Astrocyte (in vitro differentiated cells and primary cell): ENCODE measurements around the gene ANO6. TPM values are rescaled to one million over a fixed set of nuclear protein-coding genes. Genes with fewer than 3 reads are reported as not detected.

Experiments
- DNase-seq: peaks from one replicate; pipeline ENCODE4 v3.0.0-alpha.2; 2010; ENCODE audit warnings: low read depth
- FAIRE-seq: peaks from 2 replicates; lab custom pipeline; 2011; peaks lifted over from hg19 to GRCh38; lab: Jason Lieb, UNC
- H2AFZ ChIP-seq: 2 replicates; pipeline ENCODE4 v1.6.0; 2012; ENCODE audit warnings: low read depth, low read length, inconsistent platforms
- H3K27ac ChIP-seq: 2 replicates; pipeline ENCODE4 v1.5.1; 2011; ENCODE audit warnings: low read depth, low read length, inconsistent platforms
- H3K27me3 ChIP-seq: 2 replicates; pipeline ENCODE4 v1.6.0; 2011; ENCODE audit warnings: low read length, inconsistent platforms; ENCODE audit not compliant: insufficient read depth
- H3K36me3 ChIP-seq: 2 replicates; pipeline ENCODE4 v1.5.1; 2011; ENCODE audit warnings: low read length, inconsistent platforms; ENCODE audit not compliant: insufficient read depth
- H3K4me1 ChIP-seq: 2 replicates; pipeline ENCODE4 v1.5.1; 2011; ENCODE audit warnings: low read length, inconsistent platforms; ENCODE audit not compliant: insufficient read depth
- H3K4me2 ChIP-seq: 2 replicates; pipeline ENCODE4 v1.6.0; 2012; ENCODE audit warnings: low read length, inconsistent platforms
- H3K4me3 ChIP-seq: 2 replicates; pipeline ENCODE4 v1.5.1; 2011; ENCODE audit warnings: low read depth, mild to moderate bottlenecking, low read length, inconsistent platforms; ENCODE audit not compliant: insufficient read depth
- H3K79me2 ChIP-seq: 2 replicates; pipeline ENCODE4 v1.6.0; 2012; ENCODE audit warnings: mild to moderate bottlenecking, low read length, inconsistent platforms; ENCODE audit not compliant: insufficient read depth
- H3K9ac ChIP-seq: 2 replicates; pipeline ENCODE4 v1.6.0; 2012; ENCODE audit warnings: mild to moderate bottlenecking, low read length, inconsistent platforms
- H3K9me3 ChIP-seq: 2 replicates; pipeline ENCODE4 v1.5.1; 2012; ENCODE audit warnings: low read depth, mild to moderate bottlenecking, low read length, inconsistent platforms; ENCODE audit not compliant: insufficient read depth
- H4K20me1 ChIP-seq: 2 replicates; pipeline ENCODE4 v1.6.0; 2012; ENCODE audit warnings: low read length, inconsistent platforms; ENCODE audit not compliant: insufficient read depth
- H3K27ac Mint-ChIP-seq: one replicate; pipeline ENCODE4 v1.8.0; 2021; ENCODE audit warnings: mild to moderate bottlenecking, mixed read lengths; ENCODE audit not compliant: unreplicated experiment
- H3K27me3 Mint-ChIP-seq: one replicate; pipeline ENCODE4 v1.8.0; 2021; ENCODE audit warnings: low read depth, mixed read lengths; ENCODE audit not compliant: unreplicated experiment
- H3K36me3 Mint-ChIP-seq: one replicate; pipeline ENCODE4 v1.8.0; 2021; ENCODE audit warnings: low read depth, mixed read lengths; ENCODE audit not compliant: unreplicated experiment
- H3K4me1 Mint-ChIP-seq: one replicate; pipeline ENCODE4 v1.8.0; 2021; ENCODE audit warnings: low read depth, mixed read lengths; ENCODE audit not compliant: unreplicated experiment
- H3K4me3 Mint-ChIP-seq: one replicate; pipeline ENCODE4 v1.8.0; 2021; ENCODE audit warnings: mild to moderate bottlenecking, moderate library complexity, mixed read lengths; ENCODE audit not compliant: unreplicated experiment
- H3K9me3 Mint-ChIP-seq: one replicate; pipeline ENCODE4 v1.8.0; 2021; ENCODE audit warnings: mild to moderate bottlenecking, mixed read lengths; ENCODE audit not compliant: unreplicated experiment
- EZH2 ChIP-seq: IDR thresholded peaks from 2 replicates; pipeline ENCODE4 v1.6.1; 2012; ENCODE audit warnings: mild to moderate bottlenecking, low read length, inconsistent platforms; ENCODE audit not compliant: insufficient read depth
- total RNA-seq: library from RNA; stranded (reverse); gene quantifications from 2 replicates; pipeline ENCODE4 v1.2.1, GENCODE V29; 2021
- TF ChIP-seq, protein P1 (sequence below): IDR thresholded peaks from 2 replicates; pipeline ENCODE4 v1.5.1; 2011; ENCODE audit warnings: low read depth, mild to moderate bottlenecking, inconsistent platforms, low read length, moderate library complexity; ENCODE audit not compliant: insufficient read depth

Gene ANO6
- total RNA-seq, 1 donor from 2014 or later: 113 TPM

- Mint-ChIP-seq H3K4me1 (peaks cover 2% of the 10 kb centered on the region), H3K9me3 (no peaks in the 10 kb centered on the region), H3K4me3 (no peak overlapping the region), H3K27ac (no peak overlapping the region), H3K36me3 (peaks cover 15% of the 10 kb centered on the region), H3K27me3 (no peaks in the 10 kb centered on the region)
- H3K9ac ChIP-seq: no peak overlapping the region
- H3K36me3 ChIP-seq: peaks cover 23% of the 10 kb centered on the region
- H3K4me1 ChIP-seq: no peaks in the 10 kb centered on the region
- no peaks in the 10 kb centered on the region for H3K27me3 ChIP-seq
- no peaks in the 10 kb centered on the region for H3K79me2 ChIP-seq
- no peak overlapping the region for H3K27ac ChIP-seq
- H3K4me2 ChIP-seq: no peak overlapping the region
- TF ChIP-seq, protein P1, sequence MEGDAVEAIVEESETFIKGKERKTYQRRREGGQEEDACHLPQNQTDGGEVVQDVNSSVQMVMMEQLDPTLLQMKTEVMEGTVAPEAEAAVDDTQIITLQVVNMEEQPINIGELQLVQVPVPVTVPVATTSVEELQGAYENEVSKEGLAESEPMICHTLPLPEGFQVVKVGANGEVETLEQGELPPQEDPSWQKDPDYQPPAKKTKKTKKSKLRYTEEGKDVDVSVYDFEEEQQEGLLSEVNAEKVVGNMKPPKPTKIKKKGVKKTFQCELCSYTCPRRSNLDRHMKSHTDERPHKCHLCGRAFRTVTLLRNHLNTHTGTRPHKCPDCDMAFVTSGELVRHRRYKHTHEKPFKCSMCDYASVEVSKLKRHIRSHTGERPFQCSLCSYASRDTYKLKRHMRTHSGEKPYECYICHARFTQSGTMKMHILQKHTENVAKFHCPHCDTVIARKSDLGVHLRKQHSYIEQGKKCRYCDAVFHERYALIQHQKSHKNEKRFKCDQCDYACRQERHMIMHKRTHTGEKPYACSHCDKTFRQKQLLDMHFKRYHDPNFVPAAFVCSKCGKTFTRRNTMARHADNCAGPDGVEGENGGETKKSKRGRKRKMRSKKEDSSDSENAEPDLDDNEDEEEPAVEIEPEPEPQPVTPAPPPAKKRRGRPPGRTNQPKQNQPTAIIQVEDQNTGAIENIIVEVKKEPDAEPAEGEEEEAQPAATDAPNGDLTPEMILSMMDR: no peak
- TF ChIP-seq EZH2: no peak
- FAIRE-seq (no peak), DNase-seq (no peak)
- H2AFZ ChIP-seq: no peak overlapping the region
- H3K4me3 ChIP-seq: no peak overlapping the region
- H4K20me1 ChIP-seq: no peaks in the 10 kb centered on the region
- no peaks in the 10 kb centered on the region for H3K9me3 ChIP-seq
These were observed 192.8 kb downstream of the ANO6 start for GRCh38 chr12:45408729-45409114.

DNA sequence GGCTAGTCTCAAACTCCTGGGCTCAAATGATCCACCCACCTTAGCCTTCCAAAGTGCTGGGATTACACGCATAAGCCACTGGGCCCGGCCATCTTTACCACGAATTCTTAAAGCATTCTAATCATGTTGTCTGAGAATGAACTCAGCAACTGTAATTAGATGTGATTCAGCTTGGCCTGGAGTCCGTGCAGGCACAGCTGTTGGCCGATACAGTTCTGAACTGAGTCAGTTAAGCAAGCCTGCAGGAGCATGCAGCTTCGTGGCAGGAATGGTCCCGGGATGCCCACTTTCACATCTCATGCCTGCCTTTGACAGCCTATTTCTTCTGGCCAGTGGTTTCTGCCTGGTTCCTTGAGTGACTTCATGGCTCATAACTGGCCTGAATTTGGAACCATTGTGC lies 194.1 kb downstream of the ANO6 start:
- Mint-ChIP-seq H3K9me3 (no peaks in the 10 kb centered on the region), H3K4me1 (peaks cover 2% of the 10 kb centered on the region), H3K36me3 (peaks cover 11% of the 10 kb centered on the region), H3K27ac (peak overlapping the region; percentile 35), H3K4me3 (no peak overlapping the region), H3K27me3 (no peaks in the 10 kb centered on the region)
- no peak for FAIRE-seq
- Histone ChIP-seq H3K27ac (peak overlapping the region; percentile 55), H2AFZ (no peak overlapping the region), H3K4me1 (no peaks in the 10 kb centered on the region), H3K79me2 (no peaks in the 10 kb centered on the region), H3K9ac (no peak overlapping the region), H4K20me1 (no peaks in the 10 kb centered on the region), H3K4me2 (peak overlapping the region; percentile 31), H3K9me3 (no peaks in the 10 kb centered on the region), H3K27me3 (no peaks in the 10 kb centered on the region), H3K36me3 (peaks cover 19% of the 10 kb centered on the region), H3K4me3 (no peak overlapping the region)
- TF ChIP-seq, protein P1: no peak
- no peak for TF ChIP-seq EZH2
- peak; percentile 89 for DNase-seq

GRCh38 chr12:45411626-45412025 lies 195.7 kb downstream of the ANO6 start:
- Mint-ChIP-seq H3K4me3 (no peak overlapping the region), H3K36me3 (peaks cover 10% of the 10 kb centered on the region), H3K4me1 (peaks cover 11% of the 10 kb centered on the region), H3K27me3 (no peaks in the 10 kb centered on the region), H3K9me3 (no peaks in the 10 kb centered on the region), H3K27ac (no peak overlapping the region)
- Histone ChIP-seq H3K36me3 (peaks cover 19% of the 10 kb centered on the region), H3K27ac (no peak overlapping the region), H3K4me2 (no peak overlapping the region), H3K79me2 (no peaks in the 10 kb centered on the region), H4K20me1 (no peaks in the 10 kb centered on the region), H3K4me3 (no peak overlapping the region), H3K4me1 (no peaks in the 10 kb centered on the region), H3K27me3 (no peaks in the 10 kb centered on the region), H3K9ac (no peak overlapping the region), H3K9me3 (no peaks in the 10 kb centered on the region), H2AFZ (no peak overlapping the region)
- DNase-seq: no peak
- FAIRE-seq: no peak
- no peak for TF ChIP-seq EZH2
- TF ChIP-seq, protein P1: no peak
